ENCODE measurements around the gene RBM7.

RBM7 gene

GRCh38 chr11:114395736-114396135 lies 4.7 kb upstream of the RBM7 start:
- H3K4me3 ChIP-seq (ENCODE audit: control insufficient read depth, low read depth, low read length) = no peak overlapping the region
- DNase-seq (ENCODE audit: low read depth) = no peak
- peak; percentile 48 for TF ChIP-seq CTCF (IDR thresholded peaks at IDR 0.05; ENCODE audit: control insufficient read depth, insufficient read depth, low read depth, low read length, missing control alignments)

GRCh38 chr11:114396916-114397315 lies 3.5 kb upstream of the RBM7 start:
- no peak overlapping the region for H3K4me3 ChIP-seq (ENCODE audit: control insufficient read depth, low read depth, low read length)
- DNase-seq (ENCODE audit: low read depth) = no peak
- TF ChIP-seq CTCF (IDR thresholded peaks at IDR 0.05; ENCODE audit: control insufficient read depth, insufficient read depth, low read depth, low read length, missing control alignments) = no peak

- TF ChIP-seq CTCF (IDR thresholded peaks at IDR 0.05; ENCODE audit: control insufficient read depth, insufficient read depth, low read depth, low read length, missing control alignments) = no peak
- no peak for DNase-seq (ENCODE audit: low read depth)
- H3K4me3 ChIP-seq (ENCODE audit: control insufficient read depth, low read depth, low read length) = no peak overlapping the region
Measured at GRCh38 chr11:114397349-114397982, 3.0 kb upstream of the RBM7 start.

- DNase-seq (ENCODE audit: low read depth) = no peak
- no peak overlapping the region for H3K4me3 ChIP-seq (ENCODE audit: control insufficient read depth, low read depth, low read length)
Measured at GRCh38 chr11:114398303-114398920, 2.1 kb upstream of the RBM7 start.

GRCh38 chr11:114399490-114400215 lies 813 bp upstream of the RBM7 start:
- H3K4me3 ChIP-seq (ENCODE audit: control insufficient read depth, low read depth, low read length) = peak overlapping the region; percentile 65
- no peak for TF ChIP-seq CTCF (IDR thresholded peaks at IDR 0.05; ENCODE audit: control insufficient read depth, insufficient read depth, low read depth, low read length, missing control alignments)
- DNase-seq (ENCODE audit: low read depth) = no peak

More at GRCh38 chr11:114398303-114398920, 2.1 kb upstream of the RBM7 start:
- TF ChIP-seq CTCF (IDR thresholded peaks at IDR 0.05; ENCODE audit: control insufficient read depth, insufficient read depth, low read depth, low read length, missing control alignments) = no peak

GRCh38 chr11:114400915-114401223 lies 403 bp downstream of the RBM7 start:
- no peak for TF ChIP-seq CTCF (IDR thresholded peaks at IDR 0.05; ENCODE audit: control insufficient read depth, insufficient read depth, low read depth, low read length, missing control alignments)
- DNase-seq (ENCODE audit: low read depth) = no peak
- H3K4me3 ChIP-seq (ENCODE audit: control insufficient read depth, low read depth, low read length) = peak overlapping the region; percentile 65

Data from AG09309 (cell line).